DMS79 (cell line): Measurements from ENCODE around the gene CEP170B.
"Not testable (repeated sequence)": the region's sequence is repeated elsewhere in the genome, so short reads cannot be mapped to it uniquely, and the experiment has no call there.

Experiments
- DNase-seq: peaks from one replicate; lab custom pipeline; 2025; lab: John Stamatoyannopoulos, UW

CEP170B gene

GRCh38 chr14:104879201-104879982, 14.3 kb downstream of the CEP170B start:
- DNase-seq, result no peak

DNA sequence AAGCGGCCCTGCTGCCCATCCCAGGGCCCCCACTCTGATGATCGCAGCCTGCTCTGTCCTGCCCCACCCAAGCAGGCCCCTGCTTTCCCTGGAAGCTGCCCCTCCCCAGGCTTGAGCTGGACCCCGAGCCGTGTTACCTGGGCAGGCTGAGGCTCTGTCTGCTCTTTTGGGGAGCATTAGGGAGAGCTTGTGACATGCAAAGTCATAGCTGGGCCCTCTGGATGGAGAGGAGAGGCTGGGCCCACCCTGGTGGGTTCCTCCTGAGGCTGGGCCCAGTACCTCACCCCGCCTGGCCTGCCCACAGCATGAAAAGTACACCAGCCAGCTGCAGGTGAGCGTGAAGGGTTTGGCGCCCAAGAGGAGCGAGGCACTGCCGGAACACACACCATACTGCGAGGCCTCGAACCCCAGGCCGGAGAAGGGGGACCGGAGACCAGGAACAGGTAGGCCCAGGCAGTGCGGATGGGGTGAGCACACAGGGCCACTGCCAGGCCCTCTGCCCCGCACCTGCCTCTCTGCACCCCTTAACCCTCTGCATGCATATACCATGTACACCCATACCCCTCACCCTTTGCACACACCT, 15.0 kb downstream of the CEP170B start:
- no peak for DNase-seq

DNA sequence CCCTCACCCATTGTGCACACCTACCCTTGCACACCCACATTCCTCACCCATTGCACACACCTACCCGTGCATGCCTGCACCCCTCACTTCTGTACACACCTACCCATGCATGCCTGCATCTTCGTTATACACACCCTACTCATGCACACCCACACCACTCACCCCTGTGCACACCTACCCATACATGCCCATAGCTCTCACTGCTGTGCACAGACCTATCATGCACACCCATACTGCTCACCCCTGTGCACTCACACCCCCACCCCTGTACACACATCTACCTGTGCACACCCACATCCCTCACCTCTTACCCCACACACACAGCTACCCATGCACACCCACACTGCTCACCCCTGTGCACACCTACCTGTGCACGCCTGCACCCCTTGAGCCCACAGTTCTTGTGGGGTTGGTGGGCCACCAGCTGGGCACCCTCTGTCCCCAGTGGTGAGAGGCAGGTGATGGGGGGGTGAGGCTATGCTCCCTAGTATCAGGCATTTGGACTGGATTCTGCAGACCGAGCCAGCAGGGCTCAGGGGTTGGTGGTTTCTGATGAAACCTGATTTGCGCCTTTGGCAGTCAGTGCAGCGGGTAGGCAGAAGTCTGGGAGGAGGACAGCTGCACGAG, 15.6 kb downstream of the CEP170B start:
- no peak for DNase-seq

DNA sequence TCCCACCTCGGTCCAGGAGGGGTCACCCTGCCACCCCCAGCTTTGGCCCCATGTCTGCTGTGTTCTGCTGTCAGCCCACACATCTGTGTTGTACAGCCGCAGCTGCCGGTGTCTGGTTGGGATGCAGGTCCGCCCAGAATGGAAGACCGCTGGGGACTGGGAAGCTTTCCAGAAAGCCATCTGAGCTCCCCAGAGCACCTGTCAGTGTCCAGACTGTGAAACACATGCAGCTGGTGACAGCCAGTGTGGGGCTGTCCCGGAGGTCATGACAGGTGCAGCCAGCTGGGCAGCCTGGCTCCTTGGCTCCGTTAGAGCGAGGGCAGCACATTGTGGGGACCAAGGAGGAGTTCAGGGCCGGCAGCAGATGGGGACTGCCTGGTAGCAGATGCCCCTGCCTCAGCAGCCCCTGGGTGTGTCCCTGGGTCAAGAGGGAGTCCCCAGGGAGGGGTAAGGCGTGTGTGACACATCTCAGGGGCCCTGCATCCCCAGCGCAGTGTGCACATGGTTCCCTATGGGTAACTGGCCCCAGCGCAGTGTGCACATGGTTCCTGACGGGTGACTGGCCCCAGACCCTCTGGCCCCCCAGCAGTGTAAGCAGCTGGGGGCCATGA, 16.4 kb downstream of the CEP170B start:
- DNase-seq, result peak; percentile 81

DNA sequence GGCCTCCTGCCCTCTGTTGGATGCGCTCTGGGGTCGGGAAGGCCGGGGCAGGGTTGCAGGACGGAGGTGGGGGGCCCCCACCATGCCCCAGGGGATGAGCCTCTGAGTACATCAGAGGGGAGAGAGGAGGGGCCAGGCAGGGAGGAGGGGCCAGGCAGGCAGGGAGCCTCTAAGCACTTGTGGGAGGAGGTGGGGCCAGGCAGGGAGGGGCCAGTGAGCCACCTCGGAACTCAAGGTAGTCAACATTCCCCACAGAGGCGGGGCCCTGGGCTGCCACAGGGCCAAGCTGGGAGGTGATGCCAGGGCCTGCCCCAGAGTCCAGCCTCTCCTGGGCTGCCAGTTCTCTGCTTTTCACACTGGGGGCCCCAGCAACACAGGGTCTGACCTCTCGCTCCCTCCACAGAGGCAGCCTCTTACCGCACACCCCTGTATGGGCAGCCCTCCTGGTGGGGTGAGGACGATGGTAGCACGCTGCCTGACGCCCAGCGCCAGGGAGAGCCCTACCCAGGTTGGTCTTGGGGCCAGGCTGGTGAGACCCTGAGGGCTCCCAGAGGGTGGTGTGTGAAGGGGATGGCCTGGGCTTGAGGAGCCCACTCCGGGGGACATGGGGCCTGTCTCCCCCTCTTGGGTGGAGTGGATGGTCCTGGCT, 17.4 kb downstream of the CEP170B start:
- peak; percentile 14 for DNase-seq

DNA sequence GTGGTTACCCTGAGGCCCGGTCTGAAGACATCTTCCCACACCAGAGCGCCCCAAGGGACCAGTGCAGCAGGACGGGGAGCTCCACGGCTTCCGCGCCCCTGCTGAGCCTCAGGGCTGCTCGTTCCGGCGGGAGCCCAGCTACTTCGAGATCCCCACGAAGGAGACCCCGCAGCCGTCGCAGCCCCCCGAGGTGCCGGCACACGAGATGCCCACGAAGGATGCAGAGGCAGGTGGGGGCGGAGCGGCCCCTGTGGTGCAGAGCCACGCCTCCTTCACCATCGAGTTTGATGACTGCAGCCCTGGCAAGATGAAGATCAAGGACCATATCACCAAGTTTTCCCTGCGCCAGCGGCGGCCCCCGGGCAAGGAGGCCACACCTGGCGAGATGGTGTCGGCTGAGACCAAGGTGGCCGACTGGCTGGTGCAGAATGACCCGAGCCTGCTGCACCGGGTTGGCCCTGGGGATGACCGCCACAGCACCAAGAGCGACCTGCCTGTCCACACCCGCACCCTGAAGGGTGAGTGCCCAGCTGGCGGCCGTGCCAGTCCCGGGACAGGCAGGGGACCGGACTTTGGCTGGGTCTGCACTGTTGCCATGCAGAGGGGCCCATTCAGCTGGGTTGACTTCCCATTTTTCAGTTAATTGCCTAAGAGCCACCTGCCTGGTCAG, 18.1 kb downstream of the CEP170B start:
- no peak for DNase-seq

DNA sequence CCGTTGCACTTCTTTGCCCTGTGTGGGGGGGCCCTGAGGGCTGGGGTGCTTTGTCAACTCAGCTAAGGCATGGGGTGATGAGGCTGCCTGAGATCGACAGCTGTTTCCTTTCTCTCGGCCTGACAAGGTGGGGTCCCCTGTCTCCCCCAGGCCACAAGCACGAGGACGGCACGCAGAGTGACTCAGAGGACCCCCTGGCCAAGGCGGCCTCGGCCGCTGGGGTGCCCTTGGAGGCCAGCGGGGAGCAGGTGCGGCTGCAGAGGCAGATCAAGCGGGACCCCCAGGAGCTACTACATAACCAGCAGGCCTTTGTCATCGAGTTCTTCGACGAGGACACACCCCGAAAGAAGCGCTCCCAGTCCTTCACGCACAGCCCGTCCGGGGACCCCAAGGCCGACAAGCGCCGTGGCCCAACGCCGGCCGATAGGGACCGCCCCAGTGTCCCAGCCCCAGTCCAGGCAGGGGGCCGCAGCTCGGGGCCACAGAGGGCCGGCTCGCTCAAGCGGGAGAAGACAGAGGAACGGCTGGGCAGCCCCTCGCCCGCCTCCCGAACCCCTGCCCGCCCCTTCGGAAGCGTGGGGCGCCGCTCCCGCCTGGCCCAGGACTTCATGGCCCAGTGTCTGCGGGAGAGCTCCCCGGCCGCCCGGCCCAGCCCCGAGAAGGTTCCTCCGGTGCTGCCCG, 18.8 kb downstream of the CEP170B start:
- DNase-seq, result no peak

GRCh38 chr14:104884381-104884780, 19.3 kb downstream of the CEP170B start:
- not testable (repeated sequence) for DNase-seq

DNA sequence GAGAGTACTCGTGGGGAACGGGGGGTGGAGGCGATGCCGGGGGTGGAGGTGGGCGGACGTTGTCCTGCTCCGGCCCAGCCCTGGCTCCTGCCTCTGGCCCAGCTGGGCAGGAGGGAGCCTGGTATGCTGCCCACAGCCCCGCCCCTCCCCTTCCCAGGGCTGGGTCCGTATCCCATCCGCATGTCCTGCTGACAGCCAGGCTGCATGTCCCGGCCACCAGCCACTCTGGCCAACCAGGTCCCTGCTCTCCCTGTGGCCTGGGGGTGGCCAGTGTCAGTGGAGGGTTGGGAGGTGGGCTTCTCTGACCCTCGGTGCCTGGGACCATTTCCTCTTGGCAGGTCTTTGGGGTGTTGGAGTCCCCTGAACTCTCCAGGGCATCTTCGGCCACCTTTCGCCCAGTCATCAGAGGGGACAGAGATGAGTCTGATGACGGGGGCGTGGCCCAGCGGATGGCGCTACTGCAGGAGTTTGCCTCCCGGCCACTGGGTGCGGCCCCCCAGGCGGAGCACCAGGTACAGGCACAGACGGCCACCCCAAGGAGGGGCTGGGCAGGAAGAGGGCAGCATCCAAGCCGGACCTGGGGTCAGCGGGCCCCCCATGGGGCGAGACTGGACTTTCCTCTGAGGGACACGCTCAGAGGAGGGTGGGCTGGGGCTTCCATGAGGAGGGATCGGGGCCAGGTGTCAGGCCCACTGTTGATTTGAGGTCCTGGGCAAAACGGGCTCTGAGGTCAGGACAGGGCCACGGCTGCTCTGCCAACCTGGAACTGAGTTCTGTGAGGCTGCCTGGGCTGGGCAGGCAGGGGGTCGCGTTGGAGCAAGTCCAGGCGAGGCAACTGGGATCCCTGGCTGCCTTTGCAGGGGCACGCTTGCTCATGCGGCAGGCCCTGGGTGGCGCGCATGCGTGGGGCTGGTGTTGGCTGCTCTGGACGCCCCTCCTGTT, 20.2 kb downstream of the CEP170B start:
- no peak for DNase-seq

DNA sequence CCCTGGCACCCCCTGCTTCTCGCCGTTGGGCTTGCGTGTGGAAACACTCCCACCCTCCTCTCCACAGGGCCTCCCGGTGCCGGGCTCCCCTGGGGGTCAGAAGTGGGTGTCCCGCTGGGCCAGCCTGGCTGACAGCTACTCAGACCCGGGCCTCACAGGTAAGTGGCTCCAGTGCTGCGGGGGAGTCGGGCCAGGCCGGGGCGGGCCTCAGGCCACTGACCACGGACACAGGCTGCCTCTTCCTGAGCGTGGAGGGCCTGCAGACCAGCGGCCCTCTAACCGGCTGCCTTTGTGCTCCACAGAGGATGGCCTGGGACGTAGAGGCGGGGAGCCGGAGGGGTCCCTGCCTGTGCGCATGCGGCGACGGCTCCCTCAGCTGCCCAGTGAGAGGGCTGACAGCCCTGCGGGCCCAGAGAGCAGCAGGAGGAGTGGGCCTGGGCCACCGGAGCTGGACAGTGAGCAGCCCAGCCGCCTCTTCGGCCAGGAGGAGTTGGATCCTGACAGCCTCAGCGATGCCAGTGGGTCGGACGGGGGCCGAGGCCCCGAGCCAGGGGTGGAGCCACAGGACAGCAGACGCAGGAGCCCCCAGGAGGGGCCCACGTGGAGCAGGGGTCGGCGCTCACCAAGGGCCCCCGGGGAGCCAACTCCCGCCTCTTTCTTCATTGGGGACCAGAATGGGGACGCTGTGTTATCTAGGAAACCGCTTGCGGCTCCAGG, 21.1 kb downstream of the CEP170B start:
- no peak for DNase-seq

- no peak for DNase-seq
Measured at GRCh38 chr14:104886690-104887622, 21.9 kb downstream of the CEP170B start.

- no peak for DNase-seq
Measured at GRCh38 chr14:104887623-104888488, 22.8 kb downstream of the CEP170B start.

GRCh38 chr14:104888489-104889374, 23.7 kb downstream of the CEP170B start:
- no peak for DNase-seq

DNA sequence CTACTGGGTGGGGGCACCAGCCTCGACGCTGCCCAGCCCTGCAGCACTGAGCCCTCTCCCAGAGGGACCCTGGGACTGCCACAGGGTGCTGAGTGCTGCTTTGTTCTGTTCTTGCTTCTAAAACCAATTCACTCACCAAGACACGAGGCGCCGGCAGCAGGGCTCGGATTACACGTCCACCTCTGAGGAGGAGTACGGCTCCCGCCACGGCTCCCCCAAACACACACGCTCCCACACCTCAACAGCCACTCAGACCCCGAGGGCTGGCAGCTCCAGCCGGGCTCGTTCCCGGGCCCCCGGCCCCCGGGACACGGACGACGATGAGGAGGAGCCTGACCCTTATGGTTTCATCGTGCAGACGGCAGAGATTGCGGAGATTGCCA, 24.3 kb downstream of the CEP170B start:
- no peak for DNase-seq

DNA sequence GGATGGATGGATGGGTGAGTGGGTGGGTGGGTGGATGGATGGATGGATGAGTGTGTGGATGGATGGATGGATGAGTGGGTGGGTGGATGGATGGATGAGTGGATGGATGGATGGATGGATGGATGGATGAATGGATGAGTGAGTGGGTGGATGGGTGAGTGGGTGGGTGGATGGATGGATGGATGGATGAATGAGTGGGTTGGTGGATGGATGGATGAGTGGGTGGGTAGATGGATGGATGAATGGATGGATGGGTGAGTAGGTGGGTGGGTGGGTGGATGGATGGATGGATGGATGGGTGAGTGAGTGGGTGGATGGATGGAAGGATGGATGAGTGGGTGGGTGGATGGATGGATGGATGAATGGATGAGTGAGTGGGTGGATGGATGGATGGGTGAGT, 25.2 kb downstream of the CEP170B start:
- not testable (repeated sequence) for DNase-seq

DNA sequence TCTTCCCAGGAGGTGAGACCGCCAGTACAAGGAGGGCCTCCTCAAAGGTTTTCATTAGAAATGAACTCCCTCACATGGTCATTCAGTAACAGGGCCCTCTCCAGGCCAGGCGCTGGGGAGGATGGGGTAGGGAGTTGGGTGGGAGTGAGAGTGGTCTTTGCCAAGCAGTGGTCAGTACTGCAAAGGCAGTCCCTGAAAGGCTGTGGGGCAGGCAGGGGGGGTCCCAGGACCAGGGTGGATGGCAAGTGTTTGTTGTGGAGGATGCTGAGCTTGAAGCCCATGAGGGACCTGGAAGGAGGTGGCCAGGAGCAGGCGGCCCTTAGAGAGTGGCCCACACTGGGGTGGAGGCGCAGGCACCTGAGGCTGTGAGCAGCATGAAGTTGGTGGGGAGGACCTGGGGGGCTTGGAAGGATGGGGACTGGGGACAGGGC, 26.1 kb downstream of the CEP170B start:
- DNase-seq, result no peak
